GM12878 (cell line): ENCODE measurements around the gene TRIM50. TPM values are rescaled to one million over a fixed set of nuclear protein-coding genes. Genes with fewer than 3 reads are reported as not detected.

Source experiments
- BACH1 ChIP-seq: fragments of 450-650 bp; IDR thresholded peaks from 2 replicates; pipeline ENCODE4 v1.6.1; 2017; ENCODE audit warnings: mild to moderate bottlenecking, borderline replicate concordance
- BCL3 ChIP-seq: IDR thresholded peaks from 2 replicates; pipeline ENCODE4 v1.6.1; 2011; ENCODE audit warnings: borderline replicate concordance, low read depth, mild to moderate bottlenecking, moderate library complexity, low read length; ENCODE audit not compliant: insufficient read depth, poor library complexity, severe bottlenecking
- IKZF2 ChIP-seq, 2 experiments: fragments of 450-650 bp; IDR thresholded peaks; 2 replicates each; pipeline ENCODE4 v1.6.1; 2017; ENCODE audit warnings: mild to moderate bottlenecking in 2 of 2, moderate library complexity in 2 of 2
- KLF5 ChIP-seq: fragments of 450-650 bp; IDR thresholded peaks from 2 replicates; pipeline ENCODE4 v1.6.1; 2014; ENCODE audit warnings: mild to moderate bottlenecking; ENCODE audit not compliant: partially characterized antibody
- PML ChIP-seq: IDR thresholded peaks from 2 replicates; pipeline ENCODE4 v1.6.1; 2012; ENCODE audit warnings: low read length, inconsistent platforms
- RFX5 ChIP-seq: IDR thresholded peaks from 2 replicates; pipeline ENCODE4 v1.6.1; 2011; ENCODE audit warnings: low read depth, low read length, improper control_type of control experiment
- SIN3A ChIP-seq: IDR thresholded peaks from 2 replicates; pipeline ENCODE4 v1.6.1; 2012; ENCODE audit warnings: low read depth, low read length, improper control_type of control experiment
- SPI1 ChIP-seq: IDR thresholded peaks from 2 replicates; pipeline ENCODE4 v1.6.1; 2011; ENCODE audit warnings: low read depth, mild to moderate bottlenecking, low read length, moderate library complexity, borderline replicate concordance; ENCODE audit not compliant: insufficient read depth
- WRNIP1 ChIP-seq: IDR thresholded peaks from 2 replicates; pipeline ENCODE4 v1.6.1; 2011; ENCODE audit warnings: low read depth, low read length, improper control_type of control experiment, borderline replicate concordance
- polyA plus RNA-seq, 11 experiments: library from polyadenylated mRNA; depleted of rRNA in 4 of 11; unstranded in 6 of 11; stranded (reverse) in 5 of 11; fragments of >200 nt; fragmentation: Nextera tagmentation in 4 of 11; fragmentation: Illumina TruSeq in 1 of 11; extraction: Ambion mirVana in 4 of 11; extraction: Trizol in 1 of 11; gene quantifications; 1 replicate in 1 of 11; 2 replicates in 10 of 11; pipeline versions ENCODE4 v1.2.1 to v1.2.3, GENCODE V29; 2011 to 2016; ENCODE audit warnings: inconsistent platforms in 2 of 11, missing spikeins in 2 of 11, low read depth in 1 of 11
- total RNA-seq, 4 experiments: library from RNA; depleted of rRNA in 3 of 4; stranded (reverse); fragments of >200 nt in 3 of 4; fragmentation: Illumina TruSeq in 1 of 4; extraction: Trizol in 1 of 4; gene quantifications; 2 replicates each; pipeline versions ENCODE4 v1.2.1 to v1.2.3, GENCODE V29; 2013 to 2021
- TF ChIP-seq, protein P1 (sequence below): fragments of 450-650 bp; IDR thresholded peaks from 2 replicates; pipeline ENCODE4 v1.6.1; 2016; ENCODE audit warnings: mild to moderate bottlenecking, moderate library complexity, borderline replicate concordance
- TF ChIP-seq, protein P2 (sequence below): fragments of 450-650 bp; IDR thresholded peaks from 2 replicates; pipeline ENCODE4 v1.6.1; 2017; ENCODE audit warnings: borderline replicate concordance
- TF ChIP-seq, protein P3 (sequence below): fragments of 450-650 bp; IDR thresholded peaks from 2 replicates; pipeline ENCODE4 v1.6.1; 2017; ENCODE audit warnings: mild to moderate bottlenecking, moderate library complexity

TRIM50 gene
- total and polyA plus RNA-seq, 10 of the 15 experiments (the other 5 are each of a cell fraction or from before 2014, with no cell fraction given), result not detected

- TF ChIP-seq, protein P1, sequence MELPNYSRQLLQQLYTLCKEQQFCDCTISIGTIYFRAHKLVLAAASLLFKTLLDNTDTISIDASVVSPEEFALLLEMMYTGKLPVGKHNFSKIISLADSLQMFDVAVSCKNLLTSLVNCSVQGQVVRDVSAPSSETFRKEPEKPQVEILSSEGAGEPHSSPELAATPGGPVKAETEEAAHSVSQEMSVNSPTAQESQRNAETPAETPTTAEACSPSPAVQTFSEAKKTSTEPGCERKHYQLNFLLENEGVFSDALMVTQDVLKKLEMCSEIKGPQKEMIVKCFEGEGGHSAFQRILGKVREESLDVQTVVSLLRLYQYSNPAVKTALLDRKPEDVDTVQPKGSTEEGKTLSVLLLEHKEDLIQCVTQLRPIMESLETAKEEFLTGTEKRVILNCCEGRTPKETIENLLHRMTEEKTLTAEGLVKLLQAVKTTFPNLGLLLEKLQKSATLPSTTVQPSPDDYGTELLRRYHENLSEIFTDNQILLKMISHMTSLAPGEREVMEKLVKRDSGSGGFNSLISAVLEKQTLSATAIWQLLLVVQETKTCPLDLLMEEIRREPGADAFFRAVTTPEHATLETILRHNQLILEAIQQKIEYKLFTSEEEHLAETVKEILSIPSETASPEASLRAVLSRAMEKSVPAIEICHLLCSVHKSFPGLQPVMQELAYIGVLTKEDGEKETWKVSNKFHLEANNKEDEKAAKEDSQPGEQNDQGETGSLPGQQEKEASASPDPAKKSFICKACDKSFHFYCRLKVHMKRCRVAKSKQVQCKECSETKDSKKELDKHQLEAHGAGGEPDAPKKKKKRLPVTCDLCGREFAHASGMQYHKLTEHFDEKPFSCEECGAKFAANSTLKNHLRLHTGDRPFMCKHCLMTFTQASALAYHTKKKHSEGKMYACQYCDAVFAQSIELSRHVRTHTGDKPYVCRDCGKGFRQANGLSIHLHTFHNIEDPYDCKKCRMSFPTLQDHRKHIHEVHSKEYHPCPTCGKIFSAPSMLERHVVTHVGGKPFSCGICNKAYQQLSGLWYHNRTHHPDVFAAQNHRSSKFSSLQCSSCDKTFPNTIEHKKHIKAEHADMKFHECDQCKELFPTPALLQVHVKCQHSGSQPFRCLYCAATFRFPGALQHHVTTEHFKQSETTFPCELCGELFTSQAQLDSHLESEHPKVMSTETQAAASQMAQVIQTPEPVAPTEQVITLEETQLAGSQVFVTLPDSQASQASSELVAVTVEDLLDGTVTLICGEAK, result no peak
- TF ChIP-seq BACH1, result no peak
- TF ChIP-seq WRNIP1, result no peak
- TF ChIP-seq SPI1, result no peak
- no peak for TF ChIP-seq IKZF2 (IDR thresholded peaks at IDR 0.05)
- TF ChIP-seq SIN3A, result no peak
- TF ChIP-seq PML, result no peak
- TF ChIP-seq, protein P2, sequence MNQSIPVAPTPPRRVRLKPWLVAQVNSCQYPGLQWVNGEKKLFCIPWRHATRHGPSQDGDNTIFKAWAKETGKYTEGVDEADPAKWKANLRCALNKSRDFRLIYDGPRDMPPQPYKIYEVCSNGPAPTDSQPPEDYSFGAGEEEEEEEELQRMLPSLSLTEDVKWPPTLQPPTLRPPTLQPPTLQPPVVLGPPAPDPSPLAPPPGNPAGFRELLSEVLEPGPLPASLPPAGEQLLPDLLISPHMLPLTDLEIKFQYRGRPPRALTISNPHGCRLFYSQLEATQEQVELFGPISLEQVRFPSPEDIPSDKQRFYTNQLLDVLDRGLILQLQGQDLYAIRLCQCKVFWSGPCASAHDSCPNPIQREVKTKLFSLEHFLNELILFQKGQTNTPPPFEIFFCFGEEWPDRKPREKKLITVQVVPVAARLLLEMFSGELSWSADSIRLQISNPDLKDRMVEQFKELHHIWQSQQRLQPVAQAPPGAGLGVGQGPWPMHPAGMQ, result no peak
- no peak for TF ChIP-seq KLF5
- TF ChIP-seq, protein P3, sequence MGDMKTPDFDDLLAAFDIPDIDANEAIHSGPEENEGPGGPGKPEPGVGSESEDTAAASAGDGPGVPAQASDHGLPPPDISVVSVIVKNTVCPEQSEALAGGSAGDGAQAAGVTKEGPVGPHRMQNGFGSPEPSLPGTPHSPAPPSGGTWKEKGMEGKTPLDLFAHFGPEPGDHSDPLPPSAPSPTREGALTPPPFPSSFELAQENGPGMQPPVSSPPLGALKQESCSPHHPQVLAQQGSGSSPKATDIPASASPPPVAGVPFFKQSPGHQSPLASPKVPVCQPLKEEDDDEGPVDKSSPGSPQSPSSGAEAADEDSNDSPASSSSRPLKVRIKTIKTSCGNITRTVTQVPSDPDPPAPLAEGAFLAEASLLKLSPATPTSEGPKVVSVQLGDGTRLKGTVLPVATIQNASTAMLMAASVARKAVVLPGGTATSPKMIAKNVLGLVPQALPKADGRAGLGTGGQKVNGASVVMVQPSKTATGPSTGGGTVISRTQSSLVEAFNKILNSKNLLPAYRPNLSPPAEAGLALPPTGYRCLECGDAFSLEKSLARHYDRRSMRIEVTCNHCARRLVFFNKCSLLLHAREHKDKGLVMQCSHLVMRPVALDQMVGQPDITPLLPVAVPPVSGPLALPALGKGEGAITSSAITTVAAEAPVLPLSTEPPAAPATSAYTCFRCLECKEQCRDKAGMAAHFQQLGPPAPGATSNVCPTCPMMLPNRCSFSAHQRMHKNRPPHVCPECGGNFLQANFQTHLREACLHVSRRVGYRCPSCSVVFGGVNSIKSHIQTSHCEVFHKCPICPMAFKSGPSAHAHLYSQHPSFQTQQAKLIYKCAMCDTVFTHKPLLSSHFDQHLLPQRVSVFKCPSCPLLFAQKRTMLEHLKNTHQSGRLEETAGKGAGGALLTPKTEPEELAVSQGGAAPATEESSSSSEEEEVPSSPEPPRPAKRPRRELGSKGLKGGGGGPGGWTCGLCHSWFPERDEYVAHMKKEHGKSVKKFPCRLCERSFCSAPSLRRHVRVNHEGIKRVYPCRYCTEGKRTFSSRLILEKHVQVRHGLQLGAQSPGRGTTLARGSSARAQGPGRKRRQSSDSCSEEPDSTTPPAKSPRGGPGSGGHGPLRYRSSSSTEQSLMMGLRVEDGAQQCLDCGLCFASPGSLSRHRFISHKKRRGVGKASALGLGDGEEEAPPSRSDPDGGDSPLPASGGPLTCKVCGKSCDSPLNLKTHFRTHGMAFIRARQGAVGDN, result no peak
- TF ChIP-seq BCL3, result no peak
- no peak for TF ChIP-seq RFX5
Observed at GRCh38 chr7:73358590-73359275, 30.9 kb upstream of the TRIM50 start (continued).
